IPS-18c (cell line): ENCODE results near the gene MRPL20.

Experiments
- H3K4me3 ChIP-seq: 2 replicates; pipeline ENCODE4 v1.7.0; 2013; ENCODE audit warnings: low read depth, mild to moderate bottlenecking, low read length, moderate library complexity; ENCODE audit not compliant: insufficient read depth
- H3K9me3 ChIP-seq: one replicate; pipeline ENCODE4 v1.6.1; 2013; ENCODE audit warnings: mild to moderate bottlenecking, low read length, moderate library complexity; ENCODE audit not compliant: control insufficient read depth, insufficient read depth

The MRPL20 gene

DNA sequence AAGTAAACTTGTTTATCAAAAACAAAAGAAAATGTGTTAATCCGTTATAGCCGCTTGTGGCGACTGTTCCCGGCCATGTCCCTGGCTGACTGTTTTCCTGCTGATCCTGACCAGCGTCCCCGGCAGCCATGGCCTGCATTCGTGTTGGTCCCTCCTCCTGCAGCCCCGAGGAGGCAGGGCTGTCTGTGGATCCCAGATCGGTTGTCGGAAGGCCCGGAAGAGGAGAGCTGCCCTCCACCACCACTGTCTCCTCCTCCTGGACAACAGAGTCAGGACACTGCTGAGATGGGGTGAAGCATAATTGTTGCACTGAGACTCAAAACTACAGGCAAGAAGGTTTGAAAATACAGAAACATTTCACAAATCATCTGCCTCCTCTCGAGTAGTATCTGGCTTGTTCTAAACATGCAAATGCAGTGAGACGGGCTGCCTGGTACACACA lies 45.1 kb downstream of the MRPL20 start:
- Histone ChIP-seq H3K9me3 (no peaks in the 10 kb centered on the region), H3K4me3 (no peak overlapping the region)

DNA sequence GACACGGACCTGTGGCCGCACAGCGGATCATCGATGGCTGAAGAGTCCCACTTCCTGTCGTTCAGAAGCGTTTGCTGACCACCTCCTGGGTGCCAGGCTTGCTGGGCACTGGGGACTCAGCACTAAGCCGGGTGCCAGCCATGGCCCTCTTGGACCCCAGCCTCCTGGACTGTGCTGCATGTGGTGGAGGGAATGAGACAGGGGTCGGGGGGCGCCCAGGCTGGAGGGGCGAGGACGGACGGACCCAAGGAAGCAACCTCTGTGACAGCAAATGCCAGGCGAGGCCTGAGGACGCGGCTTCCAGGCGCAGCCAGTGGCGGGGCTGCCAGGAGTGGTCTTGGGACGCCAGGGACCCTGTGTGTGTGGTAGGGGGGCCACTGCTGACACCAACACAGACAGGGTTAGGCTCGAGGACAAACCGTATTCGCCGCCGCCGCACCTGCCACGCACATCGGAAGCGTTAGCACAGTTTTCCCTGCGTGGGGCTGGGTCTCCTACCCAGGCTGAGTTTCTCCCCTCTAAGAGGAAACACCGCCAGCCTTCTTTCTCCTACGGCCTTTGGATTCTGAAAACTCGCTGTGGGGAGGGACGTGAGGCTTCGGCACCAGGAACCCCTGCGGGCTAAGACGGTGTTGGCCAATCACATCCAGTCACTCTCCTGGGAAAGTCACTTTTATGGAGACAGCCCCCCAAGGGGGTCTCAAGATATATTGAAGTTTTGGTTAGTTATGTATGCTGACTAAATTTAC lies 45.7 kb downstream of the MRPL20 start:
- Histone ChIP-seq H3K9me3 (no peaks in the 10 kb centered on the region), H3K4me3 (no peak overlapping the region)

DNA sequence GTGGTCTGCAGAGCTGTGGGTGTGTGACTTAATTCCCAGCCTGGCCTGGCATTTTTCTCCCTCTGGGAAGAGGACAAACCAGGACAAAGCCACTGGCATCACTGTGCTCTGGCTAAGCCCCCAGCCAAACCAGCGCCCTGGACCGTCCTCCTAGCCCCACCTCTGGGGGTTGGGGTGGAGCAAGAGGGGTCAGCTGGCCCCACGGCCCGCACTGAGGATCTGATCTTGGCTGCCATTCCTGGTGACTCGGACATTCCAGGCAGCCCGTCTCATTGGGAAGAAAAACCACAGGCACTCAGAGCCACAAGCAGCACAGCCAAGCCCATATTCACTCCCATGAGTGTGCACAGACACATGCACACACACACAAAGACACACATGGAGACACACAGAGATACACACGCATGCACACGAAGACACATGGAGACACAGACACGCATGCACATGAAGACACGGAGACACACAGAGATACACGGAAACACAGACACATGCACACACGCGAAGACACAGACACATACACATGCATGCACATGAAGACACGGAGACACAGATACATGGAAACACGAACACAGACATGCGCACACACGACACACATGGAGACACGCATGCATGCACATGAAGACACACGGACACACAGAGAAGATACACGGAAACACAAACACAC lies 46.5 kb downstream of the MRPL20 start:
- H3K4me3 ChIP-seq, result no peak overlapping the region
- no peaks in the 10 kb centered on the region for H3K9me3 ChIP-seq

DNA sequence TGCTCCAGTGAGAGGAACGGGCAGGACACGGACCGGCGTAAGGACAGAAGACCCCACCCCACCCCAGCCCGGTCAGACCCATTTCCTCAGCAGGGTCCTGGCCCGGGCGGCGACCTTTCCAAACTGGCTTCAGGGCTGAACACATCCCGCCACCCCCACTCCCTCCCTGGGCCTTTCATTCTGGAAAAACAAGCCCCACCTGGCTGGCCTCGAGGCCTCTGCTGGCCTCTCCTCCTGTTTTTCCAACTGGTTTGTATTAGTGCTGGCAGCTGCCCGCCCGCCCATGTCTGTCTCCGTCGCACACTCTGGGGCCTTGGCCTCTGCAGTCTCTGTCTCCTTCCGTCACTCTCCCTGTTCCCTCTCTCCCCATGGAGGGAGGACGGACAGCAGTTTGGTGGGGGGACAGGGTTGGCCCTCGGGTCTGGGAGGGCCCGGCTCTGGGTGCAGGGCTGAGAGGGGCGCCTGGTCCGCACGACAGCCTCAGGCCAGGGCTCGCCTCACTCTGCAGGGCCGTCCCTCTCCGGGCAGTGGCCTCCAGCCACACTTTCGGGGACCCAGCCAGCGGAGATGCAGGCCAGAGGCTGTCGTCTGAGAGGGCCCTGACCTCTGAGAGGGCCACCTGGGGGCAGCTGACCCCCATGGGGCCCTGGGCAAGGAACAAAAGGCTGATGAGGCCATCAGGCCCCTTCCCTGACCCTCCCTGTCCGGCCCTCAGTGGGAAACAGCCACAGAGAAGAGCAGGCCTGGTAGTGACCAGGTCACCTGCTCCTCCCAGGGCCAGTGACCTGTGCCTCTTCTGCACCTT lies 47.2 kb downstream of the MRPL20 start:
- H3K4me3 ChIP-seq, result no peak overlapping the region
- no peaks in the 10 kb centered on the region for H3K9me3 ChIP-seq

DNA sequence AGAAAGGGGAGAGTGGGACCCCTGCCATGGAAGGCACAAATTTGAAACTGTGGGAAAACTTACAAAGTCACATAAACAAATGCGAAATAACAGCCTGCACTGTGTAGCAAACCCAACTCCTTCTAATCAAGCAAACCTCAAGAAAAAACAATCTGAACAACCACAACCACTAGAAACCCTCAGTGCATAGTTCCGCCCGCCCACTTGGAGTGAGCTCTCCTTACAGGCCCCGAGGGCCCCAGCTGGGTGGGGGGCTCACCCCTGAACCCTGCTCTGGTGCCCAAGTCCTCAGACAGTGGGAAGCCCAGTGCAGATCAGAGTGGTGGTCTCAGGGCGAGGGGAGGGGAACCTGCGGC lies 47.8 kb downstream of the MRPL20 start:
- H3K4me3 ChIP-seq, result no peak overlapping the region
- no peaks in the 10 kb centered on the region for H3K9me3 ChIP-seq

DNA sequence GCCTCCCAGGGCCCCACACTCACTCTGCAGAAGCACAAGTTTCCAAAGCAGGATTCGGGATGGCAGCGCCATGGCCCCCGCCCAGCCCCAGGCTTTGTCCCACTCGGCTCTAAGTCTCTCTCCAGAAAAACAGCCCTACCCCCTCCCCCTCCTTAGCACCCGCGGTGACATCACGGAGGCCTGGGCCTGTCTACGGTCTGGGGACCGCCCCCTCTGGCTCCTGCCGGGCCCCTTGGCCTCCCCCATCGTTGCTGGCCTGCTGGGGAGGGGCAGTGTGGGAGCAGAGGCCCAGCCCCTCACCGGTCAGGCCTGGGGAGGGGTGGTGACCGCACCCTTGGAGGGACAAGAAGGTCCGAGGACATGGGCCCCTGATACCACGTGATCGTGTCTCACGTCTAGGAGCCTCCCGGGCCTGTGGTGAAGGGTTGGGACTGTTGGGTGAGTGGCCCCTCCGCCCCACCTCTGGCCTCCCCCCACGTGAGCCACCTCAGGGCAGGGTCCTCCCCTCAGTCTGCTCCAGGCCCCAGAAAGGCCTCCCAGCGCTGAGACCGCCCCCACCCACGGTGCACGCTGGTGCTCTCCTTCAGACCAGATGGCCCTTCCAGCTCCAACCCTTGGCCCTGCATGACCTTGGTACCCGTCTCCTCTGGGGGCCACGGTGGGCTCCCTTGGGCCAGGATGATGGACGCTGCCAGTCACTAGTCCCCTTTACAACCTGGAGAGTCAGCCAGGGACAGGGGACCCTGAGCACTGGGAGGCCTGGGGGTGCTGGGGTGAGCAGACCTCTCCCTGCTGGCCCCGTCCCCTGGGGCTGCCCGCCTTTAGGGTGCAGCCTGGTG lies 48.4 kb downstream of the MRPL20 start, which contains the start of gene MXRA8:
TSS of gene MXRA8 (minus strand) at position 123 of the 839 bp plus-strand sequence. CDS start at position 72, 51 bp downstream.
- Histone ChIP-seq H3K4me3 (peak within 1 kb of the TSS; percentile 36), H3K9me3 (no peaks in the 10 kb centered on the region)

DNA sequence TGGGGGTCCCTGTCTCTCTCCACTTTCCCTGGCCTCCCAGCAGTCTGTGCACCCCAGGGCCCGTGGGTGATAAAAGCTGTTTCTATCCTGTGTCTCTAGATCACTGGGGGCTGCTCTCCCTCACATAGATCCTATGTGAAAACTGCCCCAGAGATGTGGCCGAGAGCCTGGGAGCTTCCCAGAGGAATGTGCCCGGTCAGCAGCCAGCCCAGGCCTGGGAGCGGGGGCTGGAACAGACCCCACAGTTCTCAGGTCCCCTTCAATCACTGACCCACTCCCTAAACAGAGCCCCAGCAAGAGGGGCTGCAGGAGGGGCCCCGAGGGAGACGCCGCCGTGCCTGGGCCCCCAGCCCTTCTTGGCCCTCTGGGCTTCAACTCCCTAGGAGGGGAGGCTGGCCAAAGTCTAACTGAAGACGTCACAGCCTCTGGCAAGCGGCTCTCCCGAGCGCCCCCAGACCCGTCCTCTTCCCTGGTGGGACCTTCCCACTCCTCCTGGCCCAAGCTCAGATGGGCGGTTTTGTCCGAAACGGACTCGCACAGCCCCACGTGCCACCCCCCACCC lies 49.1 kb downstream of the MRPL20 start:
- Histone ChIP-seq H3K4me3 (peak overlapping the region; percentile 36), H3K9me3 (no peaks in the 10 kb centered on the region)

DNA sequence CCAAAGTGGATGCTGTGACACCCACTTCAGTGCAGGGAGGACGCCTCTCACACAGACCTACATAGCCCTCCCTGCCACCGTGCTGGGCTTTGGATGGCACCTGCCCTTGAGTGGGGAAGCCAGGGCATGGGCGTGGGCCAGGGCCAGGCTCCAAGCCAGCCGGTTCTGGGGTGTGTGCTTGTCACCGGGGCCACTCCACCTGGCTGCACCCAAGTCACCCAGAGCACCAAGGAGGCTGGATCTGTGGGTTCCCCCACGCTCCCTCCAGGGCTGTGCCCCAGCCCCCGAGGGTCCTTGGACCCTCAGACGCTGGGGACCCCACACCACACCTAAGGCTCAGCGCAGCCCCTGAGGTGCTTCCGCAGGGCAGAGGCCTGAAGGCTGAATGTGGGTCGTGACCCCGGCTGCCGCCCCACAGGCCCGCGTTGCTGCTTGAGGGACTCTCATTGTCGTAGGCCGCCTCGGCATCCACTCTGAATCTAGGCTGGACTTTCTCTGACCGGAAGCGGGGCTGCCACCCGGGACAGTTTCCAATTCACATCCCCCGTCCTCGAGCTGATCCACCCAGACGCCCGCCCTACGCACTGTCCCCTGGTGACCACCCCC lies 50.2 kb downstream of the MRPL20 start:
- H3K4me3 ChIP-seq, result no peak overlapping the region

DNA sequence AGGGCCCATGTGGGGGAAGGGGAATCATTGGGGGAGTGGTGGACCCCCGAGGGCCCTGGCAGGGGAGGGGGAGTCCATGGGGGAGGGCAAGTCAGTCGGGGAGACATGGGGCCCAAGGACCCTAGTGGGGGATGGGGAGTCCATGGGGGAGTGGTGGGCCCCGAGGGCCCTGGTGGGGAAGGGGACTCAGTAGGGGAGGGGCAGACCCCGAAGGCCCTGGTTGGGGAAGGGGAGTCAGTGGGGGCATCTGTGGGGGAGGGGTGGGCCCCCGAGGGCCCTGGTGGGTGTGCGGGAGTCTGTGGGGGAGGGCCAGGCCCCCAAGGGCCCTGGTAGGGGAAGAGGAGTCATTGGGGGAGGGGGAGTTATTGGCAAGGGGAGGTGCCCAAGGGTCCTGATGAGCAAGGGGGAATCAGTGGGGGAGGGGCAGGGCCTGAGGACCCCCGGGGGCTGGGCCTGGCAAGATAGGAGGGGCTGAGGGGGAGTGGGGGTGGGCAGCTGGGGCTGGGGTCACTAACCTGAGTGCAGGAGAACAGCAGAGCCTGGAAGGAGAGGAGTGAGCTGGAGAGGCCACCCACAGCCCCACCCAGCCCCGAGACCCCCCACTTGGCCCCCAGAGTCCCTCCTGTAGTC lies 50.8 kb downstream of the MRPL20 start:
- Histone ChIP-seq H3K9me3 (no peaks in the 10 kb centered on the region), H3K4me3 (no peak overlapping the region)

More for the DNA sequence above, 50.2 kb downstream of the MRPL20 start:
- H3K9me3 ChIP-seq, result no peaks in the 10 kb centered on the region

DNA sequence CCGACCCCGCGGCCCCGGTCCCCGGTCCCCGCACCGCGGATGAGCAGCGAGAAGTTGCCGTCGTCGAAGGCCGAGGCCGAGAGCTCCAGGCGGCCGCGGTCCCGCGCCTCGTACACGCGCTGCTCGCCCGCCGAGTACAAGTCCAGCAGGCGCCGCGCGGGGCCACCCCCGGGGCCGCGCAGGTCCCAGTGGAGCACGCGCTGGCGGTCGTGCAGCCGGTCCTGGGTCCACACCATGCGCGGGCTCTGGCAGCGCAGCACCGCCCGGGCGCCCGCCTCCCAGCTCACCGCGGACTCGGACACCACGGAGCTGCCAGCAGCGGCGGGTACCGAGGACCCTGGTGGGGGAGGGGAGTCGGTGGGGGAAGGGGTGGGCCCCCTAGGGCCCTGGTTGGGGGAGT lies 51.7 kb downstream of the MRPL20 start:
- no peak overlapping the region for H3K4me3 ChIP-seq
- H3K9me3 ChIP-seq, result no peaks in the 10 kb centered on the region

DNA sequence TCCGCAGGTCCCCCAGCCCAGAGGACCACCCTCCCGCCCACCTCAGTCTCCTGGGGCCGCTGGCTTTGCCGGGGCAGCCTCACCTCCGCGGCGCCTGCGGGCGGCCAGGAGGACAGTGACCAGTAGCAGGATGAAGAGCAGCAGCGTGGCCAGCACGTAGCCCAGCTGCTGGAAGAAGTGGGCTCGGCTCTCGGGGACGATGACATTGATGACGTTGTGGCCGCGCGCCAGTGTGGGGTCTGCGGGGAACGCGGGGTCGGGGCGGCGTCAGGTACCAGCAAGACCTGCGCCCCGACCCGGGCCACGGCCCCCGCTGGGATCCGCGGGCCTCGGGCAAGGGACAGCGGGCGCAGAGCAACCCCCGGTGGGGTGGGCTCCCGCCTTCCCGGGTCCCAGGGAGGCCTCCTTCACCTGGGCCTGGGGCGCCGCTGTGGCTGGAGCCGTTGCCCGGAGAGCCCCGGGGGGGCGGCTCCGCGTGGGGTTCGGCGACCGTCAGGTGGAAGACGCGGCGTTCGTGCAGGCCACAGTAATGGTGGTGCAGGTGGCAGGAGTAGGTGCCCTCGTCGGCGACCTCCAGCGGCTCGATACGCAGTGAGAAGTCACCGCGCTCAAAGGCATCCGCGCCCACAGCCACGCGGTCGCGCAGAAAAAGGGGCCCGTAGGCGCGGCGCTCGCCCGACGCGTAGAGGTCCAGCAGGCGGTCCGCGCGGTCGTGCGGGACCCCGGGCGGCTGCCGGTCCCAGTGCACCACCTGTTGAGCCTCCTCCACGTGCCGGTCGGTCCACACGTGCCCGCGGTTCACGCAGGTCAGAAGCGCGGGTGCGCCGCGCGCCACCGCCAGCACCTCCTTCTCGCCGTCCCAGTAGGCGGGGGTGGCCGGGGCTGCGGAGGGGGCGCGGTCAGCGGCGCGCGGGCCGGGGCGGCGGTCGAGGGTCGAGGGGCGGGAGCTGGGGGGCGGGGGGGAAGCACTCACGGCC lies 52.5 kb downstream of the MRPL20 start:
- Histone ChIP-seq H3K9me3 (peaks cover 2% of the 10 kb centered on the region), H3K4me3 (peak overlapping the region; percentile 40)

DNA sequence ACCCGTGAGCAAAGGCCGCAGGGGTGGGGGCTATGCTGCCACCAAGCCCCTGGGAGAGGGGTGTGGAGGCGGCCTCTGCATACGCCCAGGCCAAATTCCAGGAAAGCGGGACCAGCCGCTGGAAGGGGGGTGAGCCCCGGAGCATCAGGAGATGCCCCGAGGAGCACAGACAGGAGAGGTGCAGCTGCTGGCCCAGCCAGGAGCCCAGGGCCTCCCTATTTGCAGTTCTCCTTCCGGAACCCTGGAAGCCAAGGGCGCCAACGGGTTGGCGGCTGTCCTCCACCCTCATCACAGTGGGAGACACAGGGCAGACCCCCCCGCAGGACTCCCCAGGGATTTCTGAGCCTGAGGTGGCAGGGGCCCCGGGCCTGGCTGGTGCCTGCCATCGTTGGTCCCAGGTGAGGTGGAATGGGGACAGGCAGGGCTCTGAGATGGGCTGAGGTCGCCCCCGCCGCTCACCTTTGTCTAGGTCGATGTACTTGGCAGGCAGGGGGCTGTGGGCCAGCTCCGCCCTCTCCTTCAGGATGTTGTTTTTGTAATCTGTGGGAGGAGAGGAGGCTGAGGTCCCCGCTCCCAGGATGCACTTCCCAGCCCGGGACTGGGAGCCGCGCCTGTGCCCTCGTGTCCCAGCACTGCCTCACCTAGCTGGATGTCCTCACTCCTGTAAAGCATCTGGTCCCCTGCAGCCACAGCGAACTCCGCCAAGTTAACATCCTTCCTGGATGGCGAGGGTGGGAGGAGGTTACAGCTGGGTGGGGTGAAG lies 53.5 kb downstream of the MRPL20 start:
- Histone ChIP-seq H3K9me3 (peaks cover 3% of the 10 kb centered on the region), H3K4me3 (peak overlapping the region; percentile 40; the same call in 1 of the 2 replicates)

DNA sequence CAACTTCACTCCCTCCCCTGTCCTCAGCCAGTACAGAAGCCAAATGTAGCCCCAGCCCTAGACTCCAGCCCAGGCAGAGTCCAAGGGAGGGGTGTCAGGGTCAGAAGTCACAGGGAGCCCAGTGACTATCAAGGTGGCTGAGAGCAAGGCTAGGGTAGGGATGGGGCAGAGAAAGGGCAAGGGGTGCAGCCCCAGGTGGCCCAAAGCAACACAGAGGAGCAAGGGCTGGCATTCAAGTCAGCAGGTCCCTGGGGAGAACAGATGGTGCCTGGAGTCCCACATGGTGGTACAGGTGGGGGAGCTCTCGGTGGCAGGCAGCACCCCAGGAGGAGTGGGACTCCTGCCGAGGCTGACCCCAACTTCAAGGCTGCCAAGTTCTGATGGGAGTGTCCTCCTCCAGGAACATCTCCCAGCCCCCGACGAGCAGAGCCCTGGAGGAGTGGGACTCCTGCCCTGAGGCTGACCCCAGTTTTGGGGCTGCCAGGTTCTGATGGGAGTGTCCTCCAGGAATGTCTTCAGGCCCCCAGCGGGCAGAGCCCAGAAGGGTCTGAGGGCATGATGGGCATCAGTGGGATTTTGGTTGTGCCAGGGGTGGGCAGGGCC lies 54.2 kb downstream of the MRPL20 start:
- 0 out of 2 replicates have a peak overlapping the region, but pooled peaks have one; percentile 20 for H3K4me3 ChIP-seq
- H3K9me3 ChIP-seq, result peaks cover 3% of the 10 kb centered on the region
